ENCODE measurements around the gene LRRC71.

DNA sequence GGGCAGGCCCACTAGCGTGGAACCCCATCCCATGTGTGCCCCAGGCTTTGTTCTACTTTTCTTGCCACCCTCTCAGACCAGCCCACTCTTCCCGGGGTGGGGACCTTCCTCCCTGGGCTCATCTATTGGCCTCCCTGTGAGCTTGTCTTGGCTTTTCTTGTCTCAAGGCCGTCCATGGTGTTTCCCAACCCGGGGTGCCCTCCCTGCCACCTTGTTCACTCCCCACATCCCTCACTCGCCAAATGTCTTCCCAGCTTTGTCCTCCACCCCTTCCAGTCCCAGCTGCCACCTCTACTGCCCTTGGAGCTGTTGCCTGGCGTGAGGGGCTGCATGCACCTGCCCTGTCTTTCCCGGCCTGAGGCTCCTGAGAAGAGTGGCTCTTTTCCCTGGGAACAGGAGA lies 18.4 kb downstream of the LRRC71 start:
- TF ChIP-seq, protein P1, sequence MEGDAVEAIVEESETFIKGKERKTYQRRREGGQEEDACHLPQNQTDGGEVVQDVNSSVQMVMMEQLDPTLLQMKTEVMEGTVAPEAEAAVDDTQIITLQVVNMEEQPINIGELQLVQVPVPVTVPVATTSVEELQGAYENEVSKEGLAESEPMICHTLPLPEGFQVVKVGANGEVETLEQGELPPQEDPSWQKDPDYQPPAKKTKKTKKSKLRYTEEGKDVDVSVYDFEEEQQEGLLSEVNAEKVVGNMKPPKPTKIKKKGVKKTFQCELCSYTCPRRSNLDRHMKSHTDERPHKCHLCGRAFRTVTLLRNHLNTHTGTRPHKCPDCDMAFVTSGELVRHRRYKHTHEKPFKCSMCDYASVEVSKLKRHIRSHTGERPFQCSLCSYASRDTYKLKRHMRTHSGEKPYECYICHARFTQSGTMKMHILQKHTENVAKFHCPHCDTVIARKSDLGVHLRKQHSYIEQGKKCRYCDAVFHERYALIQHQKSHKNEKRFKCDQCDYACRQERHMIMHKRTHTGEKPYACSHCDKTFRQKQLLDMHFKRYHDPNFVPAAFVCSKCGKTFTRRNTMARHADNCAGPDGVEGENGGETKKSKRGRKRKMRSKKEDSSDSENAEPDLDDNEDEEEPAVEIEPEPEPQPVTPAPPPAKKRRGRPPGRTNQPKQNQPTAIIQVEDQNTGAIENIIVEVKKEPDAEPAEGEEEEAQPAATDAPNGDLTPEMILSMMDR (IDR thresholded peaks at IDR 0.05; ENCODE audit: borderline replicate concordance, extremely low read depth, low read length, poor library complexity, severe bottlenecking): no peak
- no peak for TF ChIP-seq EZH2 (IDR thresholded peaks at IDR 0.05; ENCODE audit: borderline replicate concordance, low read depth, low read length, severe bottlenecking)
